GM20431 (cell line): ENCODE results near the gene MAPK8.
"Not testable (repeated sequence)": the region's sequence is repeated elsewhere in the genome, so short reads cannot be mapped to it uniquely, and the experiment has no call there.

ENCODE experiments used
- in situ Hi-C: fragments of 300-500 bp; cut with MseI, MboI; formaldehyde crosslinking; loops from one replicate; pipeline ENCODE4 v1.15.0; 2020; ENCODE audit warnings: low sequenced_read_pairs; ENCODE audit not compliant: unreplicated experiment

Gene MAPK8

GRCh38 chr10:48406658-48407057, 100.2 kb downstream of the MAPK8 start:
- in situ Hi-C loops, result no loop called here

- in situ Hi-C loops, result no loop called here
These were observed 104.0 kb downstream of the MAPK8 start for GRCh38 chr10:48410503-48410902.

DNA sequence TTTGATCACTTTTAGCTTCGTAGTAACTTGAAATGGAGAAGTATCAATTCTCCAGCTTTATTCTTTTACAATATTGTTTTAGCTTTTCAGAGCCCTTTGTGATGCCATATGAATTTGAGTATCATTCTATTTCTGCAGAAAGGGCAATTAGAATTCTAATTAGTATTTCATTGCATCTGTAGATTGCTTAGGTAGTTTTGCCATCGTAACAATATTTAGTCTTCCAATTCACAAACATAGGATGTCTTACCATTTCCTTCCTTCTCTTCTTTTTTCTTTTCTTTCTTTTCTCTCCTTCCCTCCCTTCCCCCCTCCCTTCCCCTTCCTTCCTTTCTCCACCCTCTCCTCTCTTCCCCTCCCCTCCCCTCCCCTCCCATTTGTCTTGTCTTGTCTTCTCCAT, 105.0 kb downstream of the MAPK8 start:
- in situ Hi-C loops, result no loop called here

- in situ Hi-C loops, result no loop called here
These were observed 105.6 kb downstream of the MAPK8 start for GRCh38 chr10:48412081-48412480.

- in situ Hi-C loops, result no loop called here
These were observed 106.5 kb downstream of the MAPK8 start for GRCh38 chr10:48412933-48413332.

DNA sequence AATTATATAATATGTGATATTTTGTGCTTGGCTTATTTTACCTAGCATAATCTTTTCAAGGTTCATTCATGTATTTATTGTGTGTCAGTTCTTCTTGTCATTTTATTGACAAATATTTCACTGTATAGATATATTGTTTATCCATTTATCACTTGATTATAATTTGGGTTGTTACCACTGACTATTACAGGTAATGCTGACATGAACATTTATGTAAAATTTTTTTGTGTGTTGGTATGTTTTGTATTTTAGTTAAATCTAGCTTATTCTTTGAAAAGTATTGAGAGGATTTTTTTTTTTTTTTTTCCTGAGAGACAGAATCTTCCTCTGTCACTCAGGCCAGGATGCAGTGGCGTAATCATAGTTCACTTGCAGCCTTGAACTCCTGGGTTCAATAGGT, 107.7 kb downstream of the MAPK8 start:
- in situ Hi-C loops, result no loop called here

GRCh38 chr10:48414778-48415177, 108.3 kb downstream of the MAPK8 start:
- in situ Hi-C loops, result no loop called here

DNA sequence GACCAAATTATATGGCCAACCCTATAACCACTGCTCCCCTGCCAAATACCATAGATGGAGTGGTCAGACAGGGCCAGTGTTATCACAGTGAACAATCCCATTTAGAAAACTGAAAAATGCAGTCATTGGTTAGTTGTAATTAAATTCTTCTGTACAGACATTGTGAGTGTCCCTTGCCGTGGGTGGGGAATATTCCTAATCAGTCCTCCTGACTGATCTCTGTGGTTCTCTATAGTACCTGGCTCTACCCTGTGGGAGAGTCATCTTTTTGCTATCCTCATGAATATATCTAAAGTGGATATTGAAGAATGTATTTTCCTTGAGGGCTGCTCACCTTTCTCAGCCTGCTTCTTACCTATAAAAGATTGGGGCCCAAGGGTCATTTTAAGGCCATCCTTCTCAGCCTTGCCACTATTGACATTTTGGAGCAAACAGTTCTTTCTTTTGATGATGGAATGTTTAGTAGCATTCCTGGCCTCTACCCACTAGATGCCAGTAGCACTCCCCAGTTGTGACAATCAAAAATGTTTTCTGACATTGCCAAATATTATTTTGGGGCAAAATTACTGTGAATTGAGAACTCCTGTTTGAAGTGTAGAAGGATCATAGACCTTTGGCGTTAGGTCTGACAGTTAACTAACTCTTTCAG, 110.2 kb downstream of the MAPK8 start:
- in situ Hi-C loops, result no loop called here

GRCh38 chr10:48417374-48417773, 110.9 kb downstream of the MAPK8 start:
- in situ Hi-C loops, result no loop called here

DNA sequence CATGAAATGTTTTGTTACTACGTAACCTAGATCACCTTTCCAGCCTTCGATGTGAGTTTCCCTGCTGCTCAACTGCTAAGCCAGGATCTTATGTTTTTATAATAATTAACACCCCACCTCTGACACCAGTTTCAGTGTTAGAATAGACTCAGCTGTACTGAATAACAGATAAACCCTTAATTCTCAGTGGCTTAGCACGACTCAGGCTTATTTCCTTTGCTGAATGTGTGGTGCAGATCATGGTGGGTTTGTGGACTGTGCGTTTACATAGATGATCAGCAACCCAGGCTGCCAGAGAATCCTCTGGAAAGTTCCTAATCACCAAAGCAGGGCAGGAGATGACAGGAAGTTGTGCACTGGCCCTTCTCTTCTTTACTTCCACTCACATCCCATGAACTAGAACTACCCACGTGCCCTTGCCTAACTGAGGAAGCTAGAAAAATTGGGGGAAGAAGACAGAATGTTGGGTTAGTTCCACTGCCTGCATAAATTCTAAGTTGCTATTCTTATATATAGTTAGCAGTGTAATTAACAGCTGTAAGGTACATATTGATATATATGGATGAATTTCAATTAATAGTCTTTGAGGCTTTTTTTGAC, 111.8 kb downstream of the MAPK8 start:
- in situ Hi-C loops, result no loop called here

- in situ Hi-C loops, result no loop called here
These were observed 113.2 kb downstream of the MAPK8 start for GRCh38 chr10:48419714-48420113.

- in situ Hi-C loops, result not testable (repeated sequence)
These were observed 115.4 kb downstream of the MAPK8 start for GRCh38 chr10:48421862-48422261.

- in situ Hi-C loops, result no loop called here
These were observed 117.4 kb downstream of the MAPK8 start for GRCh38 chr10:48423884-48424283.

- in situ Hi-C loops, result no loop called here
These were observed 122.4 kb downstream of the MAPK8 start for GRCh38 chr10:48428896-48429295.

DNA sequence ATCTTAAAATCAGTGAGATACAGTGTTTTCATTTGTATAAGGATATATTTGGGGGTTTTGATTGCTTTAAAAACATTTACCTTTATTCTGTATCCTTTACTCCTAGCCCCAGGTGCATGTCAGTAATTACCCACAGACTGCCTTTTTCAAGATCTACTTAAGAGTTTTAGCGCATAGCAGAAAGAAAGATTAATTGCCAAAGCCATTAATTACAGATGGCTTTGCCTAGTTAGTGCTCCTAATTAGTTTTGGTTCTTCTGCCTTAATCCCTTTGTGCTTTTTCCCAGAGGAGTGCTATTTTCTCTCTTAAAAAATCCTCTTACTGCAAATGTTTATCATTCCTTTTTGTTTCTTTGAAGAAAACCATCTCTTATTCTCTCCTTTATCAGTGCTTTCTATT, 122.8 kb downstream of the MAPK8 start:
- in situ Hi-C loops, result no loop called here

DNA sequence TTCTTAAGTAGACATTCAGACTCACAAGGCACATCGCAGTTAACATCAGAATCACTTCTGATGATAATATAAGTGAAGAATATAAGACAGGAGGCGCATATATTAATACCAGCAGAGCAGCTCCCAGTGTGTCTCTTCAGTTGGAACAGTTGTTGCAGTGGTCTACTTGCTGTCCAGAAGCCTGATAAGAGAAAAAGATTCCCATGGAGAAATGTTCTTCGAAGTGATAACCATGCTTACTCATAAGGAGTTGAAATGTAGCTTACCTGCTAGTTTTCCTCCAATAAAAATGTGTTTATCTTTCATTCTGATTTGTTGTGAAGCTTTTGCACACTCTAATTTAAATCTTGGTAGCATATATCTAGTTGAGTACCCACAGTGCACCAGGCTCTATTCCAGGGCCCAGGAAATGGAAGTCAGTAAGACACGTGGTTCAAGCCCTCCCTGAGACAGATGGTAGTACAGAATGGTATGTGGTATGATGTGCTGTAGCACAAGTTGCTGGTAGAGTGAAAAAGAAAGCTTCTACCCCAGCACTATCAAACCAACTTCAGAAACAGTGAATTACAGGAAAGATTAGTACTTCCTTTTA, 124.0 kb downstream of the MAPK8 start:
- in situ Hi-C loops, result no loop called here

GRCh38 chr10:48431871-48432270, 125.4 kb downstream of the MAPK8 start:
- in situ Hi-C loops, result no loop called here

- in situ Hi-C loops, result no loop called here
These were observed 131.1 kb downstream of the MAPK8 start for GRCh38 chr10:48437546-48437945.

- in situ Hi-C loops, result no loop called here
These were observed 132.6 kb downstream of the MAPK8 start for GRCh38 chr10:48439031-48439430.

DNA sequence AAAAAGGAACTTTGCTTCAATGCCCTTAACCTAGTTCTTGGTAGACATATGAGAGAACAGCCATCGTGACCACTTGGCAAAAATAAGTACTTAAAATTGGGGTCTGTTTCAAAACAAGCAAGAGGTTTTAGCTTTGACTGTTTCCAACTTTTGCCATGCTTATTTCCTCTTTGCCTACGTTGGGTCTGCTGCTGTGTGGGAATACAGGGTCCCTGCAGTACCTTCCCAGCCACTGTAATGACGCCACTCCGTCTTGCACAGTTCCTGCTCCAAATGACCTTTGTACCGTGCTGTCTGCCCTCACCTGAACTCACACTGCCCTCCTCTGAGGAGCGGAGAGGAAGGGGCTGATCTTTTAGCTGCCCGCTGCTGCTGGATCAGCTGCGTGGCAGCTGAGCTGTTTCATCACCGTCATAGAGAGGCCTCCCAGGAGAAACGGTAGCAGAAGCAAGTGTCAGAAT, 133.1 kb downstream of the MAPK8 start:
- in situ Hi-C loops, result no loop called here

GRCh38 chr10:48440771-48441170, 134.3 kb downstream of the MAPK8 start:
- in situ Hi-C loops, result no loop called here
